Tibial nerve (tissue), 4 donors: ENCODE data around the gene RGS3. TPM values are rescaled to one million over a fixed set of nuclear protein-coding genes. Genes with fewer than 3 reads are reported as not detected.

Experiments used
- DNase-seq, 2 donors: peaks; one replicate each; pipeline ENCODE4 v3.0.0-alpha.2; 2019; ENCODE audit warnings: low spot score in 2 of 2
- H3K27ac ChIP-seq, 4 donors: fragments of 200-600 bp; sonication (generic) in 3 of 4; one replicate each; pipeline ENCODE4 v1.5.1; 2017 to 2019; ENCODE audit warnings: mild to moderate bottlenecking in 1 of 4
- H3K27me3 ChIP-seq, 2 donors: fragments of 200-600 bp; sonication (generic) in 1 of 2; one replicate each; pipeline versions ENCODE4 v1.5.1 to v1.6.0; 2017 to 2019
- H3K36me3 ChIP-seq, 3 donors: fragments of 200-600 bp; sonication (generic); one replicate each; pipeline ENCODE4 v1.5.1; 2018 to 2019
- H3K4me1 ChIP-seq, 4 donors: fragments of 200-600 bp; sonication (generic) in 3 of 4; one replicate each; pipeline ENCODE4 v1.5.1; 2017 to 2019
- H3K4me3 ChIP-seq, 4 donors: fragments of 200-600 bp; sonication (generic) in 3 of 4; one replicate each; pipeline ENCODE4 v1.5.1; 2017 to 2019; ENCODE audit warnings: mild to moderate bottlenecking in 1 of 4, moderate library complexity in 1 of 4
- H3K9me3 ChIP-seq, 4 donors: fragments of 200-600 bp; sonication (generic) in 3 of 4; one replicate each; pipeline ENCODE4 v1.5.1; 2017 to 2019
- EP300 ChIP-seq, 2 donors: sonication (generic); formaldehyde crosslinking; IDR thresholded peaks; one replicate each; pipeline ENCODE4 v1.6.1; 2017; ENCODE audit warnings: antibody characterized with exemption in 2 of 2, mild to moderate bottlenecking in 1 of 2
- POLR2A ChIP-seq, 2 donors: fragments of 450-650 bp; IDR thresholded peaks; one replicate each; pipeline ENCODE4 v1.6.1; 2017; ENCODE audit warnings: antibody characterized with exemption in 2 of 2, mild to moderate bottlenecking in 2 of 2, moderate library complexity in 2 of 2
- WGBS, 2 donors: methylation state at CpG; one replicate each; pipeline ENCODE4 v1.1.5; 2018; 5-methylcytosine and 5-hydroxymethylcytosine counted together
- total RNA-seq, 4 donors: library from RNA; depleted of rRNA; stranded (reverse); fragments of >200 nt; gene quantifications; one replicate each; pipeline ENCODE4 v1.1.0, GENCODE V29; 2016
- TF ChIP-seq, protein P1 (sequence below), 5 experiments: fragments of 200-600 bp in 3 of 5; fragments of 450-650 bp in 2 of 5; sonication (generic) in 3 of 5; IDR thresholded peaks; one replicate each; pipeline ENCODE4 v1.5.1; 2016 to 2019; ENCODE audit warnings: antibody characterized with exemption in 5 of 5, mild to moderate bottlenecking in 3 of 5, moderate library complexity in 2 of 5

Gene RGS3
- total RNA-seq, 4 donors from 2014 or later, result 18.0 to 45.9 (median 35.2) TPM

GRCh38 chr9:113515862-113516261 lies 52.3 kb downstream of the RGS3 start:
- no peak for DNase-seq
- Histone ChIP-seq H3K36me3 (no peaks in the 10 kb centered on the region), H3K4me3 (no peak overlapping the region), H3K4me1 (peaks cover 0 to 6% (median 2%) of the 10 kb centered on the region in 4 donors), H3K27me3 (no peaks in the 10 kb centered on the region), H3K27ac (no peak overlapping the region), H3K9me3 (no peaks in the 10 kb centered on the region)
- TF ChIP-seq, protein P1, sequence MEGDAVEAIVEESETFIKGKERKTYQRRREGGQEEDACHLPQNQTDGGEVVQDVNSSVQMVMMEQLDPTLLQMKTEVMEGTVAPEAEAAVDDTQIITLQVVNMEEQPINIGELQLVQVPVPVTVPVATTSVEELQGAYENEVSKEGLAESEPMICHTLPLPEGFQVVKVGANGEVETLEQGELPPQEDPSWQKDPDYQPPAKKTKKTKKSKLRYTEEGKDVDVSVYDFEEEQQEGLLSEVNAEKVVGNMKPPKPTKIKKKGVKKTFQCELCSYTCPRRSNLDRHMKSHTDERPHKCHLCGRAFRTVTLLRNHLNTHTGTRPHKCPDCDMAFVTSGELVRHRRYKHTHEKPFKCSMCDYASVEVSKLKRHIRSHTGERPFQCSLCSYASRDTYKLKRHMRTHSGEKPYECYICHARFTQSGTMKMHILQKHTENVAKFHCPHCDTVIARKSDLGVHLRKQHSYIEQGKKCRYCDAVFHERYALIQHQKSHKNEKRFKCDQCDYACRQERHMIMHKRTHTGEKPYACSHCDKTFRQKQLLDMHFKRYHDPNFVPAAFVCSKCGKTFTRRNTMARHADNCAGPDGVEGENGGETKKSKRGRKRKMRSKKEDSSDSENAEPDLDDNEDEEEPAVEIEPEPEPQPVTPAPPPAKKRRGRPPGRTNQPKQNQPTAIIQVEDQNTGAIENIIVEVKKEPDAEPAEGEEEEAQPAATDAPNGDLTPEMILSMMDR (IDR thresholded peaks at IDR 0.05), result no peak
- TF ChIP-seq POLR2A (IDR thresholded peaks at IDR 0.05) (no peak), EP300 (IDR thresholded peaks at IDR 0.05) (no peak)
- WGBS, 2 donors, result 72 to 74% methylated on average over 4 of the region's 4 CpGs

DNA sequence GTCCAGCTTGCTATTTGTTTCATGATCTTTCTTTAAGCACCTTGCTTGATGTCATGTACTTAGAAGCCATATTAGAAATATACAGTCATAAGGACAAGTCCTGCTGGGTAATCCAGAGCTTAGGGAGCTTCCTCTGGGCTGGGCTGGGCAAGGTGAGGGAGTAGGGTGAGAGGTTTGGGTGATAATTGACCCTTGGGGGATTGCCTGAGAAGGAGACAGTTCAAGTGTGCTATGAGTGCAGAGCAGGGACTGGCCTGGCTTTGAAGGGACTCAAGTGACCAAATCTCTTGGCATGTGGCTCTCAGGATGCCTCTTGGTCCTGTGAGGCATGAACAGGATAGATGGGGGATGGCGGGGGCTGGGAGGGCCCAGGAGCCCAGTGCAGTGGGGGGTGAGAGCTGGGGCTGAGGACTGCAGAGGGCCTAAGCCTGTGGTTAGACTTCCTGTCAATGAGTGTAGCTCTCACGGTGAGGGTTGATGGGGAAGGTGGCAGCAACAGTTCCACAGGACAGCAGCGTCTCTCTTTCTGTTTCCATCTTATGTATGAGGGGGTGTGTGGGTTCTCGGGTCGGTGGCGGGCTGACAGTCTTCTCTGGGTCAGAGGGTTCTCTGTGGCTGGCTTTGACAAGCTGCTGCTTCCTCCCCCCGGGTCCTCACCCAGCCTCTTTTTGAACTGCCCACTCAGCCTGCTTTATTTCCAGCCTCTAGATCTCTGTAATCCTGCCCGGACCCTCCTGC lies 53.5 kb downstream of the RGS3 start:
- H3K4me1 ChIP-seq, result peaks cover 0 to 8% (median under 1%) of the 10 kb centered on the region in 4 donors
- DNase-seq, result no peak
- no peaks in the 10 kb centered on the region for H3K27me3 ChIP-seq
- 49 to 55% methylated on average over 8 of the region's 8 CpGs for WGBS, 2 donors
- TF ChIP-seq, protein P1 (IDR thresholded peaks at IDR 0.05), result no peak
- no peak for TF ChIP-seq POLR2A (IDR thresholded peaks at IDR 0.05)
- H3K27ac ChIP-seq, result peak overlapping the region in 1 of 4 donors; percentile 37
- H3K4me3 ChIP-seq, result no peak overlapping the region
- H3K36me3 ChIP-seq, result no peaks in the 10 kb centered on the region
- H3K9me3 ChIP-seq, result no peaks in the 10 kb centered on the region

- peak overlapping the region in 2 of 4 donors; percentile 28 to 45 for H3K27ac ChIP-seq
- H3K27me3 ChIP-seq, result no peaks in the 10 kb centered on the region
- 86 to 89% methylated on average over 3 of the region's 3 CpGs for WGBS, 2 donors
- H3K36me3 ChIP-seq, result no peaks in the 10 kb centered on the region
- no peak overlapping the region for H3K4me3 ChIP-seq
- no peak for DNase-seq
- peaks cover 0 to 30% (median 25%) of the 10 kb centered on the region in 4 donors for H3K4me1 ChIP-seq
- H3K9me3 ChIP-seq, result no peaks in the 10 kb centered on the region
- TF ChIP-seq POLR2A (IDR thresholded peaks at IDR 0.05) (no peak), EP300 (IDR thresholded peaks at IDR 0.05) (no peak)
- TF ChIP-seq, protein P1 (IDR thresholded peaks at IDR 0.05), result no peak
Measured at GRCh38 chr9:113519426-113520108, 56.0 kb downstream of the RGS3 start.

DNA sequence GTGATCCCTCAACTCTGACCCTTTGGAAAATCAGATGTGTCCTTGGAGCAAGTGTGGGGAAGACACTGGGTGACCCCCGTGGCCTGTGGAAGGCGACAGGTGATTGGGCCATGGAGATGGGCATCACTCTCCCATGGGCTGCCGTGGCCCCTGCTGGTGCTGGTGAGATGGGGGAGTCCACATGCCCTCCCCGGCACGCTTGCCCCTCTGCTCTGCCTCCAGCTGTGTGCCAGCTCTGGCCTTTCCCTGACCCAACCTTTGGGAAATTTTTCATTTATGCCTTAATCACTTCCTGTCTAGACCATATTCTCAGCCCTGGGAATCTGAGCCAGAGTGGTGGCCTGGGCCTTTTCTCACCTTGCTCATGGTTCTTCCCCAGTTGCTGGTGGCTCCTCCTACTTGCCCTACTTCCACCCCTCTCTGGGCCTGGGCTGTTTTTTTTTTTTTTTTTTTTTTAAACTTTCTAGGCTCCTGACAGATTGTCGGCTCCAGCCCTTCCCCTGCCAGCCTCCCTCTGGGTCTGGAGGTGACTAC lies 56.6 kb downstream of the RGS3 start:
- Histone ChIP-seq H3K4me1 (peaks cover 0 to 36% (median 29%) of the 10 kb centered on the region in 4 donors), H3K27ac (peak overlapping the region in 2 of 4 donors; percentile 28 to 45), H3K27me3 (no peaks in the 10 kb centered on the region), H3K4me3 (no peak overlapping the region), H3K36me3 (no peaks in the 10 kb centered on the region), H3K9me3 (no peaks in the 10 kb centered on the region)
- 68 to 84% methylated on average over 4 to 6 of the region's 6 CpGs for WGBS, 2 donors
- no peak for DNase-seq
- TF ChIP-seq EP300 (IDR thresholded peaks at IDR 0.05), result no peak

GRCh38 chr9:113521693-113522255 lies 58.2 kb downstream of the RGS3 start:
- H3K27me3 ChIP-seq, result no peaks in the 10 kb centered on the region
- WGBS, 2 donors, result 68 to 88% methylated on average over 2 of the region's 2 CpGs
- H3K4me1 ChIP-seq, result peaks cover 0 to 39% (median 32%) of the 10 kb centered on the region in 4 donors
- TF ChIP-seq, protein P1 (IDR thresholded peaks at IDR 0.05), result no peak
- no peak for TF ChIP-seq EP300 (IDR thresholded peaks at IDR 0.05)
- TF ChIP-seq POLR2A (IDR thresholded peaks at IDR 0.05), result no peak
- no peak for DNase-seq
- H3K4me3 ChIP-seq, result no peak overlapping the region
- H3K9me3 ChIP-seq, result no peaks in the 10 kb centered on the region
- no peak overlapping the region for H3K27ac ChIP-seq
- H3K36me3 ChIP-seq, result no peaks in the 10 kb centered on the region
